Right atrium auricular region (tissue), 2 donors: ENCODE measurements around the gene TUBB4A. TPM values are rescaled to one million over a fixed set of nuclear protein-coding genes. Genes with fewer than 3 reads are reported as not detected.

Experiments
- DNase-seq: peaks from one replicate; pipeline ENCODE4 v3.0.0-alpha.2; 2019; ENCODE audit warnings: low spot score
- H3K27ac ChIP-seq, 2 donors: fragments of 200-600 bp; sonication (generic); 1 replicate in 1 of 2; 2 replicates in 1 of 2; pipeline ENCODE4 v1.5.1; 2016 to 2019
- H3K27me3 ChIP-seq, 2 donors: fragments of 200-600 bp; sonication (generic); one replicate each; pipeline versions ENCODE4 v1.5.1 to v1.6.0; 2017 to 2019
- H3K36me3 ChIP-seq: fragments of 200-600 bp; sonication (generic); one replicate; pipeline ENCODE4 v1.5.1; 2016
- H3K4me1 ChIP-seq, 2 donors: fragments of 200-600 bp; sonication (generic); one replicate each; pipeline versions ENCODE4 v1.5.1 to v1.6.0; 2017 to 2019
- H3K4me3 ChIP-seq, 2 donors: fragments of 200-600 bp; sonication (generic); 1 replicate in 1 of 2; 2 replicates in 1 of 2; pipeline ENCODE4 v1.5.1; 2017 to 2019; ENCODE audit warnings: mild to moderate bottlenecking in 1 of 2, moderate library complexity in 1 of 2
- H3K9me3 ChIP-seq, 2 donors: fragments of 200-600 bp; sonication (generic); one replicate each; pipeline ENCODE4 v1.5.1; 2019
- total RNA-seq, 2 donors: library from RNA; depleted of rRNA; stranded (reverse); fragments of >200 nt; gene quantifications; one replicate each; pipeline ENCODE4 v1.1.0, GENCODE V29; 2016
- TF ChIP-seq, protein P1 (sequence below), 2 donors: fragments of 200-600 bp; sonication (generic); IDR thresholded peaks; one replicate each; pipeline ENCODE4 v1.5.1; 2019; ENCODE audit warnings: antibody characterized with exemption in 2 of 2

Gene TUBB4A
- total RNA-seq, 2 donors from 2014 or later: 0.83 to 2.3 TPM

- Histone ChIP-seq H3K27me3 (peaks cover 0 to 12% of the 10 kb centered on the region in 2 donors), H3K9me3 (no peaks in the 10 kb centered on the region), H3K4me1 (peaks cover 0 to 14% of the 10 kb centered on the region in 2 donors), H3K27ac (no peak overlapping the region), H3K4me3 (peak overlapping the region in 1 of 2 donors; percentile 52), H3K36me3 (no peaks in the 10 kb centered on the region)
- TF ChIP-seq, protein P1, sequence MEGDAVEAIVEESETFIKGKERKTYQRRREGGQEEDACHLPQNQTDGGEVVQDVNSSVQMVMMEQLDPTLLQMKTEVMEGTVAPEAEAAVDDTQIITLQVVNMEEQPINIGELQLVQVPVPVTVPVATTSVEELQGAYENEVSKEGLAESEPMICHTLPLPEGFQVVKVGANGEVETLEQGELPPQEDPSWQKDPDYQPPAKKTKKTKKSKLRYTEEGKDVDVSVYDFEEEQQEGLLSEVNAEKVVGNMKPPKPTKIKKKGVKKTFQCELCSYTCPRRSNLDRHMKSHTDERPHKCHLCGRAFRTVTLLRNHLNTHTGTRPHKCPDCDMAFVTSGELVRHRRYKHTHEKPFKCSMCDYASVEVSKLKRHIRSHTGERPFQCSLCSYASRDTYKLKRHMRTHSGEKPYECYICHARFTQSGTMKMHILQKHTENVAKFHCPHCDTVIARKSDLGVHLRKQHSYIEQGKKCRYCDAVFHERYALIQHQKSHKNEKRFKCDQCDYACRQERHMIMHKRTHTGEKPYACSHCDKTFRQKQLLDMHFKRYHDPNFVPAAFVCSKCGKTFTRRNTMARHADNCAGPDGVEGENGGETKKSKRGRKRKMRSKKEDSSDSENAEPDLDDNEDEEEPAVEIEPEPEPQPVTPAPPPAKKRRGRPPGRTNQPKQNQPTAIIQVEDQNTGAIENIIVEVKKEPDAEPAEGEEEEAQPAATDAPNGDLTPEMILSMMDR (IDR thresholded peaks at IDR 0.05): no peak
- no peak for DNase-seq
These were observed 1.0 kb downstream of the TUBB4A start for GRCh38 chr19:6500837-6501739.

DNA sequence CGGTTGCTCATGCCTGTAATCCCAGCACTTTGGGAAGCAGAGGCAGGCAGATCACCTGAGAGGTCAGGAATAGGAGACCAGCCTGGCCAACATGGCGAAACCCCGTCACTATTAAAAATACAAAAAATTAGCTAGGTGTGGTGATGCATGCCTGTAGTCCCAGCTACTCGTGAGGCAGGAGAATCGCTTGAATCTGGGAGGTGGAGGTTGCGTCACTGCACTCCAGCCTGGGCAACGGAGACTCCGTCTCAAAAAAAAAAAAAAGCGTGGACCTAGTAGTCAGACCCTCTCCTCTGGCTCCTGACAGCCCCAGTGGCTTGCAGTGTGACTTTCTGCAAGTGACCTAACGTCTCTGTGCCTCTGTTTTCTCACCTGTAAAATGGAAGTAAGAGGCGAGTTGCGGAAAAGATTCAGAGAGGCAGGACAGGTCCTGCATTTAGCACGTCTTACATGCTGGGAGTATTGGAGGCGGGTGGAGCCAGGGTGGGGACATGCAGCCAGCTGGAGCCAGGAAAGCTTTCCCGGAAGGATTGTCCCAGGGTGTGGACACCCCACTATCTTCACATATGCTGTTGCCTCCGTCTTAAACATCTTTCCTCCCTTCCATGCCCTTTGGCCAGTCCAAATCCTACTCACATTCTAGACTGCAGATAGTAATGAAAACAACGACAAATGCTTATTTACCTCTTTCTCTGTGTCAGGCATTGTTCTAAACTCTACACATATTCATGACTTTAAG, 2.9 kb downstream of the TUBB4A start:
- H3K36me3 ChIP-seq: no peaks in the 10 kb centered on the region
- no peak overlapping the region for H3K4me3 ChIP-seq
- DNase-seq: no peak
- peaks cover 0 to 14% of the 10 kb centered on the region in 2 donors for H3K4me1 ChIP-seq
- TF ChIP-seq, protein P1 (IDR thresholded peaks at IDR 0.05): no peak
- peaks cover 0 to 12% of the 10 kb centered on the region in 2 donors for H3K27me3 ChIP-seq
- H3K27ac ChIP-seq: no peak overlapping the region
- no peaks in the 10 kb centered on the region for H3K9me3 ChIP-seq

GRCh38 chr19:6498294-6499036, 3.6 kb downstream of the TUBB4A start:
- no peak for DNase-seq
- Histone ChIP-seq H3K36me3 (no peaks in the 10 kb centered on the region), H3K4me1 (peaks cover 0 to 14% of the 10 kb centered on the region in 2 donors), H3K27me3 (peaks cover 0 to 12% of the 10 kb centered on the region in 2 donors), H3K4me3 (no peak overlapping the region), H3K9me3 (no peaks in the 10 kb centered on the region), H3K27ac (no peak overlapping the region)
- TF ChIP-seq, protein P1 (IDR thresholded peaks at IDR 0.05): no peak

DNA sequence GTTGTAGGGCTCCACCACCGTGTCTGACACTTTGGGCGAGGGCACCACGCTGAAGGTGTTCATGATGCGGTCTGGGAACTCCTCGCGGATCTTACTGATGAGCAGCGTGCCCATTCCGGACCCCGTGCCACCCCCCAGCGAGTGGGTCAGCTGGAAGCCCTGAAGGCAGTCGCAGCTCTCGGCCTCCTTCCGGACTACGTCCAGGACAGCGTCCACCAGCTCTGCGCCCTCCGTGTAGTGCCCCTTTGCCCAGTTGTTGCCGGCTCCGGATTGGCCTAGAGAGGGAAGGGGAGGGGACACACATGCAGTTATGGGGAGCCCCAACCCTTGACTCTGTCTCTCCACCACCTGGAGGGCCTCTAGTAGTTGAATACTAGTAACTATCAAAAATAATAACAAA, 6.2 kb downstream of the TUBB4A start:
- peaks cover 0 to 13% of the 10 kb centered on the region in 2 donors for H3K9me3 ChIP-seq
- H3K36me3 ChIP-seq: no peaks in the 10 kb centered on the region
- H3K27ac ChIP-seq: no peak overlapping the region
- TF ChIP-seq, protein P1 (IDR thresholded peaks at IDR 0.05): no peak
- no peaks in the 10 kb centered on the region for H3K4me1 ChIP-seq
- no peaks in the 10 kb centered on the region for H3K27me3 ChIP-seq
- no peak for DNase-seq
- no peak overlapping the region for H3K4me3 ChIP-seq

DNA sequence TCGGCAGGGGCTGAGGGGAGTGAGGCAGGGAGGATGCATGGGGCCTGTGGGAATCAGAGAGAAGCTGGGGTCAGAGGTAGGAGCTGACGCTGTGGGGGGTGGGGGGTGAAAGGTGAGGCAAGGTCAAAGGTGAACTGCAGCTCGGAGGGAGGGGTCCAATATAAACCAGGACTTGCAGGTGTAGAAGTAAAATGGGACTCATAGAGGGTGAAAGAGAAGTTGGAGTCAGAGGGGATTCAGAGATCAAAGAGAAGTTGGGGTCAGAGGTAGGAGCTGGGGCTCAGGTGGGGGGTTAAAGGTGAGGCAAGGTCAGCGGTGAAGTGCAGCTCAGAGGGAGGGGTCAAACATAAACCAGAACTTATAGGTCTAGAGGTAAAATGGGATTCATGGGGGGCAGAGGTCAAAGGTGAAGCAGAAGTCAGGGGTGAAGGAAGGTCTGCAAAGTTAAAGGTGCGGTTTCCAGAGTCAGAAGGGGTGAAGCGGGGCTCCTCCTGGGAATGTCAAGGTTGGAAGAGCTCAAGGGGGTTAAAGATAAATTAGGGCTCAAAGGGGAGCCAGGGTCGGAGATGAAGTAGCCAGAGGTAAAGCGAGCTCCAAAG, 7.6 kb downstream of the TUBB4A start:
- Histone ChIP-seq H3K27me3 (no peaks in the 10 kb centered on the region), H3K4me3 (no peak overlapping the region), H3K9me3 (peaks cover 0 to 13% of the 10 kb centered on the region in 2 donors), H3K36me3 (no peaks in the 10 kb centered on the region), H3K4me1 (no peaks in the 10 kb centered on the region), H3K27ac (no peak overlapping the region)
- TF ChIP-seq, protein P1 (IDR thresholded peaks at IDR 0.05): no peak
- no peak for DNase-seq
